Brain microvascular endothelial cell (primary cell): ENCODE measurements around the gene LDB3.
A peak's percentile ranks its signal among the peaks of the same experiment; 100 is the strongest.

Experiments
- DNase-seq: peaks from one replicate; pipeline ENCODE4 v3.0.0-alpha.2; 2020
- H3K27ac ChIP-seq: fragments of 250-450 bp; sonication (Bioruptor Pico); 2 replicates; pipeline ENCODE4 v1.5.1; 2020; ENCODE audit warnings: mild to moderate bottlenecking, moderate library complexity
- H3K27me3 ChIP-seq: fragments of 250-450 bp; sonication (Bioruptor Pico); replicated peaks from 2 replicates; pipeline ENCODE4 v1.5.1; 2020; ENCODE audit warnings: mild to moderate bottlenecking
- H3K36me3 ChIP-seq: fragments of 250-450 bp; sonication (Bioruptor Pico); replicated peaks from 2 replicates; pipeline ENCODE4 v1.5.1; 2020; ENCODE audit warnings: mild to moderate bottlenecking
- H3K4me3 ChIP-seq: 2 replicates; pipeline ENCODE4 v1.5.1; 2011; ENCODE audit warnings: low read depth, mild to moderate bottlenecking, control low read depth, low read length, moderate library complexity
- in situ Hi-C: cut with HindIII; loops from 2 replicates; pipeline ENCODE4 v1.10.0; 2017; ENCODE audit warnings: low sequenced_read_pairs, low pct_ligation_motif_present
- TF ChIP-seq, protein P1 (sequence below): IDR thresholded peaks from 2 replicates; pipeline ENCODE4 v1.5.1; 2011; ENCODE audit warnings: low read depth, mild to moderate bottlenecking, moderate library complexity, low read length, control low read depth, inconsistent platforms; ENCODE audit errors: missing control alignments

Gene LDB3

DNA sequence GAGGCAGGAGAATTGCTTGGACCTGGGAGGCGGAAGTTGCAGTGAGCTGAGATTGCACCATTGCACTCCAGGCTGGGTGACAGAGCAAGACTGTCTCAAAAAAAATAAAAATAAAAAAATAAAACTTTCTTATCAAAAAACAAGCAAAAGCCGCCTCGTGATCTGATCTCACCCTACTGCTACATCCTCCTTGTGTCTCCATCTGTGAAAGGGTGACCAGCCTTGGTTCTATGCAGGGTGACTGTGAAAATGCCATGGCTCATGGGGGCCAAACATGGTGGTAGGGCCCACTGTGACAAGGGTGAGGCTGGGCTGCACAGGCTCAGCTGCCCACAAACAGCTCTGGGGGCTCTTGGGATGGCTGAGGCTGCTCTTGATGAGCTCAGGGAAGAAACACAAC lies 14.9 kb upstream of the LDB3 start:
- no peaks in the 10 kb centered on the region for H3K36me3 ChIP-seq
- no peak for DNase-seq
- TF ChIP-seq, protein P1, sequence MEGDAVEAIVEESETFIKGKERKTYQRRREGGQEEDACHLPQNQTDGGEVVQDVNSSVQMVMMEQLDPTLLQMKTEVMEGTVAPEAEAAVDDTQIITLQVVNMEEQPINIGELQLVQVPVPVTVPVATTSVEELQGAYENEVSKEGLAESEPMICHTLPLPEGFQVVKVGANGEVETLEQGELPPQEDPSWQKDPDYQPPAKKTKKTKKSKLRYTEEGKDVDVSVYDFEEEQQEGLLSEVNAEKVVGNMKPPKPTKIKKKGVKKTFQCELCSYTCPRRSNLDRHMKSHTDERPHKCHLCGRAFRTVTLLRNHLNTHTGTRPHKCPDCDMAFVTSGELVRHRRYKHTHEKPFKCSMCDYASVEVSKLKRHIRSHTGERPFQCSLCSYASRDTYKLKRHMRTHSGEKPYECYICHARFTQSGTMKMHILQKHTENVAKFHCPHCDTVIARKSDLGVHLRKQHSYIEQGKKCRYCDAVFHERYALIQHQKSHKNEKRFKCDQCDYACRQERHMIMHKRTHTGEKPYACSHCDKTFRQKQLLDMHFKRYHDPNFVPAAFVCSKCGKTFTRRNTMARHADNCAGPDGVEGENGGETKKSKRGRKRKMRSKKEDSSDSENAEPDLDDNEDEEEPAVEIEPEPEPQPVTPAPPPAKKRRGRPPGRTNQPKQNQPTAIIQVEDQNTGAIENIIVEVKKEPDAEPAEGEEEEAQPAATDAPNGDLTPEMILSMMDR: no peak
- no peak overlapping the region for H3K4me3 ChIP-seq
- no peak overlapping the region for H3K27ac ChIP-seq
- H3K27me3 ChIP-seq: no peaks in the 10 kb centered on the region
- in situ Hi-C loops: no loop called here

DNA sequence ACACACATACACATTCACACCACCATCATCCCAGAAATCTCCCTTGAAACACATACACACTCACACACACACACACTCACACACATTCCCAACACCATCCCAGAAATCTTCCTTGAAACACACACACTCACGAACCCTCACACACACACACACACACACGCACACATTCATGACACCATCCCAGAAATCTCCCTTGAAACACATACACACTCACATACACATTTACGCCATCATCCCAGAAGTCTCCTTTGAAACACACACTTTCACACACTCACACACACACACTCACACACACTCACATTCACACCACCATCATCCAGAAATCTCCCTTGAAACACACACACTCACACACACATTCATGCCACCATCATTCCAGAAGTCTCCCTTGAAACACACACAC lies 14.3 kb upstream of the LDB3 start:
- no peak overlapping the region for H3K4me3 ChIP-seq
- H3K36me3 ChIP-seq: no peaks in the 10 kb centered on the region
- TF ChIP-seq, protein P1: no peak
- H3K27ac ChIP-seq: no peak overlapping the region
- in situ Hi-C loops: no loop called here
- no peaks in the 10 kb centered on the region for H3K27me3 ChIP-seq
- DNase-seq: no peak

- in situ Hi-C loops: no loop called here
- peak; percentile 67 for DNase-seq
- TF ChIP-seq, protein P1: no peak
- no peak within 1 kb of the TSS for H3K4me3 ChIP-seq
- no peaks in the 10 kb centered on the region for H3K27me3 ChIP-seq
- H3K27ac ChIP-seq: no peak within 1 kb of the TSS
- no peaks in the 10 kb centered on the region for H3K36me3 ChIP-seq
Observed at GRCh38 chr10:86654411-86655172, 13.7 kb upstream of the LDB3 start, which contains the start of gene OPN4. Gene OPN4 (plus strand): TSS chr10:86654547. CDS start chr10:86654784, 237 bp downstream.

DNA sequence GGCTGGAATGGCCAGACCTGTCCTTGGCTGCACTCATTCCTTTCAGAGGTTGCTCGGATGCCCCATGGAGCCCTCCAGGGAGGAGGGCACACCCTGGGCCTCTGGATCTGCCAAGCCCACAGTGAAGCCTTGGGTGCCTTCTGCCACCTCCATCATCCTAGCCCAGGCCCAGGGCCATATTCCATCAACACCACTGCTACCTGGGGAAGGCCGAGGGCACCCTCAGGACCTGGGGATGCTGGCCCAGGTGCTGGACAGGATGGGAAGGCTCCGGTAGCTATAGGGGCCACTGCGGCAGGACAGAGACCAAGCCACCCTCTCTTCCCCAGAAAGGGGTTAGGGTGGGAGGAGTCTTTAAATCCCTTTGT lies 13.2 kb upstream of the LDB3 start:
- in situ Hi-C loops: no loop called here
- no peak for DNase-seq
- no peak overlapping the region for H3K4me3 ChIP-seq
- no peaks in the 10 kb centered on the region for H3K36me3 ChIP-seq
- H3K27ac ChIP-seq: no peak overlapping the region
- TF ChIP-seq, protein P1: no peak
- H3K27me3 ChIP-seq: no peaks in the 10 kb centered on the region

GRCh38 chr10:86655596-86655995 lies 12.7 kb upstream of the LDB3 start:
- in situ Hi-C loops: no loop called here
- Histone ChIP-seq H3K36me3 (no peaks in the 10 kb centered on the region), H3K27ac (no peak overlapping the region), H3K4me3 (no peak overlapping the region), H3K27me3 (no peaks in the 10 kb centered on the region)
- no peak for DNase-seq
- TF ChIP-seq, protein P1: no peak

GRCh38 chr10:86657011-86657395 lies 11.3 kb upstream of the LDB3 start:
- Histone ChIP-seq H3K36me3 (no peaks in the 10 kb centered on the region), H3K27me3 (no peaks in the 10 kb centered on the region), H3K27ac (no peak overlapping the region), H3K4me3 (no peak overlapping the region)
- DNase-seq: no peak
- in situ Hi-C loops: no loop called here
- TF ChIP-seq, protein P1: no peak
